HCT116 (cell line): ENCODE data around the gene FAT1. TPM values are rescaled to one million over a fixed set of nuclear protein-coding genes. Genes with fewer than 3 reads are reported as not detected.

Experiments used
- ATAC-seq: fragments of 200-7000 bp; cut with Tn5 transposase; 2 replicates; pipeline ENCODE4 v1.9.1; 2020; ENCODE audit warnings: mild to moderate bottlenecking, moderate library complexity
- BruUV-seq: library from RNA; stranded (reverse); fragments of 400-500 nt; replicated peaks from 2 replicates; lab custom pipeline; 2021; lab: Mats Ljungman, UMichigan
- CTCF ChIA-PET: fragments of 300-600 bp; sonication (Branson Sonifier 250); formaldehyde crosslinking; loops from one replicate; lab custom pipeline; 2021; ENCODE audit warnings: antibody characterized with exemption; lab: Charles Lee
- POLR2A ChIA-PET: fragments of 300-600, 350-600 bp; sonication (Branson Sonifier 250); formaldehyde crosslinking; loops from one replicate; lab custom pipeline; 2021; ENCODE audit warnings: antibody characterized with exemption; lab: Charles Lee
- RAD21 ChIA-PET, 2 experiments: fragments of 300-600 bp; sonication (Branson Sonifier 250); formaldehyde crosslinking; loops; one replicate each; lab custom pipeline; 2023; ENCODE audit warnings: low total read pairs in 2 of 2; ENCODE audit not compliant: uncharacterized antibody in 2 of 2, unreplicated experiment in 2 of 2, low non-redundant PET in 1 of 2; lab: Charles Lee
- DNase-seq: peaks from one replicate; pipeline ENCODE4 v3.0.0-alpha.2; 2010; ENCODE audit warnings: low read depth, low spot score
- H2AFZ ChIP-seq: fragments of 200-600 bp; shearing (Covaris generic), sonication (generic); 2 replicates; pipeline ENCODE4 v1.6.1; 2017; ENCODE audit warnings: low read depth, mixed run types, mixed read lengths, antibody characterized with exemption, low read length; ENCODE audit not compliant: poor library complexity, severe bottlenecking
- H3K27ac ChIP-seq: 2 replicates; pipeline ENCODE4 v1.5.1; 2012; ENCODE audit warnings: low read depth, low read length
- H3K27me3 ChIP-seq: fragments of 200-600 bp; sonication (generic); 2 replicates; pipeline ENCODE4 v1.6.1; 2016; ENCODE audit warnings: mixed run types, low read length, mixed read lengths; ENCODE audit not compliant: insufficient read depth
- H3K36me3 ChIP-seq, 2 experiments: fragments of 200-500 bp in 1 of 2; fragments of 200-600 bp in 1 of 2; sonication (Bioruptor generic) in 1 of 2; sonication (generic) in 1 of 2; 2 replicates each; pipeline versions ENCODE4 v1.5.1 to v1.6.1; 2014 to 2016; ENCODE audit warnings: low read length in 2 of 2, inconsistent platforms in 1 of 2, mixed read lengths in 1 of 2, mixed run types in 1 of 2; ENCODE audit not compliant: insufficient read depth in 2 of 2, control insufficient read depth in 1 of 2
- H3K4me1 ChIP-seq, 2 experiments: fragments of 200-600 bp in 1 of 2; sonication (generic) in 1 of 2; 2 replicates each; pipeline versions ENCODE4 v1.5.1 to v1.6.1; 2012 to 2017; ENCODE audit warnings: low read length in 2 of 2, inconsistent platforms in 1 of 2, mild to moderate bottlenecking in 1 of 2, mixed read lengths in 1 of 2, mixed run types in 1 of 2, moderate library complexity in 1 of 2; ENCODE audit not compliant: insufficient read depth in 2 of 2, control insufficient read depth in 1 of 2
- H3K4me2 ChIP-seq: fragments of 200-600 bp; sonication (generic); 2 replicates; pipeline ENCODE4 v1.6.1; 2017; ENCODE audit warnings: mixed run types, low read length, mixed read lengths
- H3K4me3 ChIP-seq, 2 experiments: fragments of 200-600 bp in 1 of 2; sonication (generic) in 1 of 2; replicated peaks in 1 of 2; 2 replicates each; pipeline ENCODE4 v1.5.1; 2011 to 2016; ENCODE audit warnings: low read length in 2 of 2, control low read depth in 1 of 2, low read depth in 1 of 2, mild to moderate bottlenecking in 1 of 2, mixed read lengths in 1 of 2, mixed run types in 1 of 2
- H3K79me2 ChIP-seq: fragments of 200-600 bp; sonication (generic); 2 replicates; pipeline ENCODE4 v1.6.1; 2017; ENCODE audit warnings: mild to moderate bottlenecking, mixed run types, low read length, moderate library complexity, mixed read lengths; ENCODE audit not compliant: insufficient read depth
- H3K9ac ChIP-seq: fragments of 200-600 bp; sonication (generic); 2 replicates; pipeline ENCODE4 v1.6.1; 2016; ENCODE audit warnings: low read length, mixed read lengths
- H3K9me2 ChIP-seq: fragments of 200-600 bp; sonication (generic), shearing (Covaris generic); 2 replicates; pipeline ENCODE4 v1.6.1; 2017; ENCODE audit warnings: mixed run types, mild to moderate bottlenecking, moderate library complexity; ENCODE audit not compliant: insufficient read depth
- H3K9me3 ChIP-seq, 2 experiments: fragments of 200-500 bp in 1 of 2; fragments of 200-600 bp in 1 of 2; sonication (Bioruptor generic) in 1 of 2; sonication (generic) in 1 of 2; 2 replicates each; pipeline ENCODE4 v1.6.1; 2014 to 2017; ENCODE audit warnings: low read length in 2 of 2, mixed read lengths in 2 of 2, inconsistent platforms in 1 of 2, low read depth in 1 of 2, mild to moderate bottlenecking in 1 of 2, mixed run types in 1 of 2, moderate library complexity in 1 of 2; ENCODE audit not compliant: control insufficient read depth in 1 of 2, insufficient read depth in 1 of 2
- H4K20me1 ChIP-seq: fragments of 200-600 bp; sonication (generic), shearing (Covaris generic); 2 replicates; pipeline ENCODE4 v1.6.1; 2017; ENCODE audit warnings: mixed run types, mild to moderate bottlenecking, moderate library complexity; ENCODE audit not compliant: insufficient read depth
- CBX3 ChIP-seq: IDR thresholded peaks from 2 replicates; pipeline ENCODE4 v1.6.1; 2012; ENCODE audit warnings: low read depth
- CTCF ChIP-seq, 3 experiments: fragments of 200-600 bp in 1 of 3; sonication (generic) in 1 of 3; IDR thresholded peaks in 2 of 3; conservative IDR thresholded peaks in 1 of 3; 2 replicates each; pipeline ENCODE4 v1.5.1; 2012 to 2017; ENCODE audit warnings: low read depth in 2 of 3, low read length in 2 of 3, antibody characterized with exemption in 1 of 3, borderline replicate concordance in 1 of 3, control low read depth in 1 of 3, mild to moderate bottlenecking in 1 of 3, mixed read lengths in 1 of 3, mixed run types in 1 of 3, moderate library complexity in 1 of 3; ENCODE audit not compliant: insufficient read depth in 1 of 3
- ELF1 ChIP-seq: IDR thresholded peaks from 2 replicates; pipeline ENCODE4 v1.6.1; 2012; ENCODE audit warnings: low read depth, borderline replicate concordance
- EZH2 ChIP-seq: fragments of 200-600 bp; sonication (generic); IDR thresholded peaks from 2 replicates; pipeline ENCODE4 v1.6.1; 2017; ENCODE audit warnings: antibody characterized with exemption, mixed run types
- EZH2phosphoT487 ChIP-seq: fragments of 200-600 bp; IDR thresholded peaks from 2 replicates; pipeline ENCODE4 v1.6.1; 2018; ENCODE audit warnings: antibody characterized with exemption, borderline replicate concordance
- FOSL1 ChIP-seq: IDR thresholded peaks from 2 replicates; pipeline ENCODE4 v1.6.1; 2012; ENCODE audit warnings: low read depth
- JUND ChIP-seq: IDR thresholded peaks from 2 replicates; pipeline ENCODE4 v1.6.1; 2012
- MAX ChIP-seq: IDR thresholded peaks from 2 replicates; pipeline ENCODE4 v1.6.1; 2012
- POLR2A ChIP-seq: IDR thresholded peaks from 2 replicates; pipeline ENCODE4 v1.7.0; 2011; ENCODE audit warnings: borderline replicate concordance; ENCODE audit not compliant: insufficient read depth, insufficient read length; ENCODE audit errors: extremely low read depth
- POLR2AphosphoS5 ChIP-seq: IDR thresholded peaks from 2 replicates; pipeline ENCODE4 v1.6.1; 2011; ENCODE audit warnings: mild to moderate bottlenecking, low read depth, low read length, moderate library complexity
- REST ChIP-seq: IDR thresholded peaks from 2 replicates; pipeline ENCODE4 v1.6.1; 2012; ENCODE audit warnings: low read depth
- SP1 ChIP-seq: IDR thresholded peaks from 2 replicates; pipeline ENCODE4 v1.6.1; 2012; ENCODE audit warnings: low read depth
- SRF ChIP-seq: IDR thresholded peaks from 2 replicates; pipeline ENCODE4 v1.6.1; 2012; ENCODE audit warnings: low read depth
- YY1 ChIP-seq: IDR thresholded peaks from 2 replicates; pipeline ENCODE4 v1.6.1; 2011; ENCODE audit warnings: low read length, low read depth, moderate library complexity, mild to moderate bottlenecking; ENCODE audit not compliant: insufficient replicate concordance; ENCODE audit errors: extremely low read depth
- ZBTB33 ChIP-seq: IDR thresholded peaks from 2 replicates; pipeline ENCODE4 v1.6.1; 2011; ENCODE audit warnings: mild to moderate bottlenecking, low read length, moderate library complexity; ENCODE audit not compliant: insufficient replicate concordance; ENCODE audit errors: extremely low read depth
- ZFX ChIP-seq: fragments of 450-650 bp; IDR thresholded peaks from 2 replicates; pipeline ENCODE4 v1.6.1; 2017
- ZNF274 ChIP-seq: fragments of 200-500 bp; sonication (Bioruptor generic); IDR thresholded peaks from 2 replicates; pipeline ENCODE4 v1.6.1; 2014; ENCODE audit warnings: mild to moderate bottlenecking, low read depth, low read length, inconsistent platforms
- intact Hi-C: fragments of 100-400 bp; cut with micrococcal nuclease; formaldehyde crosslinking; loops from 2 replicates; pipeline ENCODE4 v1.10.0; 2022
- total RNA-seq: library from RNA; stranded (reverse); gene quantifications from one replicate; pipeline ENCODE4 v1.2.1, GENCODE V29; 2021; ENCODE audit not compliant: unreplicated experiment

The FAT1 gene
- total RNA-seq, 1 experiment from 2014 or later = 676 TPM

- no peak overlapping the region for H3K4me3 ChIP-seq
- BruUV-seq = no TSS peak
- no peaks in the 10 kb centered on the region for H3K9me2 ChIP-seq
- H3K27me3 ChIP-seq = no peaks in the 10 kb centered on the region
- ChIA-PET RAD21 (no interaction called here), CTCF (no interaction called here), POLR2A (no interaction called here)
- no peak overlapping the region for H3K4me2 ChIP-seq
- peaks cover 100% of the 10 kb centered on the region for H3K79me2 ChIP-seq
- no peak overlapping the region for H3K9ac ChIP-seq
- intact Hi-C loops = no loop called here
- no peaks in the 10 kb centered on the region for H3K9me3 ChIP-seq
- H4K20me1 ChIP-seq = peaks cover 91% of the 10 kb centered on the region
- H2AFZ ChIP-seq = no peak overlapping the region
- DNase-seq = no peak
- ATAC-seq = no peak
- TF ChIP-seq MAX (no peak), ZNF274 (no peak), FOSL1 (no peak), EZH2phosphoT487 (no peak), POLR2AphosphoS5 (no peak), SRF (no peak), SP1 (no peak), ELF1 (no peak), JUND (no peak), ZFX (no peak), REST (no peak), ZBTB33 (no peak), POLR2A (no peak), EZH2 (no peak), CBX3 (no peak), CTCF (IDR thresholded peaks at IDR 0.05 in 2 of 3, conservative IDR thresholded peaks at IDR 0.05 in 1 of 3; ENCODE audit: borderline replicate concordance in 1 of 3, insufficient read depth in 1 of 3, low read depth in 2 of 3, low read length in 2 of 3) (no peak), YY1 (no peak)
- H3K36me3 ChIP-seq = peaks cover 11 to 63% of the 10 kb centered on the region in 2 experiments
- peaks cover 42 to 91% of the 10 kb centered on the region in 2 experiments; a peak in 3 of 4 replicates for H3K4me1 ChIP-seq
- H3K27ac ChIP-seq = no peak overlapping the region
These were observed 25.6 kb downstream of the FAT1 start for GRCh38 chr4:186698028-186698427.
